RWPE2 (cell line): ENCODE data around the gene OR52E6.

Source experiments
- ATAC-seq: fragments of 200-7000 bp; cut with Tn5 transposase; 3 replicates; pipeline ENCODE4 v1.9.1; 2021; ENCODE audit warnings: low read depth
- DNase-seq: peaks from one replicate; pipeline ENCODE4 v3.0.0-alpha.2; 2020; ENCODE audit warnings: low spot score
- H3K27ac ChIP-seq: fragments of 450-650 bp; 2 replicates; pipeline ENCODE4 v1.5.1; 2017; ENCODE audit warnings: mild to moderate bottlenecking; ENCODE audit not compliant: poor library complexity, severe bottlenecking
- H3K27me3 ChIP-seq: fragments of 250-450 bp; sonication (Bioruptor Pico); 2 replicates; pipeline ENCODE4 v1.5.1; 2021; ENCODE audit warnings: mild to moderate bottlenecking, moderate library complexity; ENCODE audit not compliant: insufficient read depth, poor library complexity, severe bottlenecking
- H3K36me3 ChIP-seq: fragments of 250-450 bp; sonication (Bioruptor Pico); 2 replicates; pipeline ENCODE4 v1.5.1; 2020; ENCODE audit warnings: low read depth, mild to moderate bottlenecking, moderate library complexity
- H3K4me1 ChIP-seq: fragments of 250-450 bp; sonication (Bioruptor Pico); 2 replicates; pipeline ENCODE4 v1.5.1; 2021; ENCODE audit warnings: mild to moderate bottlenecking, moderate library complexity; ENCODE audit not compliant: insufficient read depth, poor library complexity, severe bottlenecking
- H3K4me3 ChIP-seq: fragments of 250-450 bp; sonication (Bioruptor Pico); 2 replicates; pipeline ENCODE4 v1.5.1; 2021; ENCODE audit warnings: mild to moderate bottlenecking, moderate library complexity; ENCODE audit not compliant: severe bottlenecking
- H3K9me3 ChIP-seq: fragments of 250-450 bp; sonication (Bioruptor Pico); 2 replicates; pipeline ENCODE4 v1.5.1; 2021; ENCODE audit warnings: mild to moderate bottlenecking, moderate library complexity; ENCODE audit not compliant: severe bottlenecking
- TF ChIP-seq, protein P1 (sequence below): fragments of 450-650 bp; IDR thresholded peaks from one replicate; pipeline ENCODE4 v1.5.1; 2017; ENCODE audit warnings: mild to moderate bottlenecking, moderate library complexity; ENCODE audit not compliant: poor library complexity, severe bottlenecking

The OR52E6 gene

GRCh38 chr11:5880329-5880728, 38.6 kb upstream of the OR52E6 start, which contains the start of gene OR52E4:
TSS of gene OR52E4 (plus strand) at chr11:5880629. CDS start at chr11:5884293, 3,664 bp downstream.
- Histone ChIP-seq H3K27me3 (peaks cover 3% of the 10 kb centered on the region), H3K36me3 (no peaks in the 10 kb centered on the region), H3K27ac (no peak within 1 kb of the TSS), H3K4me3 (no peak within 1 kb of the TSS), H3K4me1 (no peaks in the 10 kb centered on the region), H3K9me3 (no peaks in the 10 kb centered on the region)
- ATAC-seq = no peak
- no peak for DNase-seq
- TF ChIP-seq, protein P1, sequence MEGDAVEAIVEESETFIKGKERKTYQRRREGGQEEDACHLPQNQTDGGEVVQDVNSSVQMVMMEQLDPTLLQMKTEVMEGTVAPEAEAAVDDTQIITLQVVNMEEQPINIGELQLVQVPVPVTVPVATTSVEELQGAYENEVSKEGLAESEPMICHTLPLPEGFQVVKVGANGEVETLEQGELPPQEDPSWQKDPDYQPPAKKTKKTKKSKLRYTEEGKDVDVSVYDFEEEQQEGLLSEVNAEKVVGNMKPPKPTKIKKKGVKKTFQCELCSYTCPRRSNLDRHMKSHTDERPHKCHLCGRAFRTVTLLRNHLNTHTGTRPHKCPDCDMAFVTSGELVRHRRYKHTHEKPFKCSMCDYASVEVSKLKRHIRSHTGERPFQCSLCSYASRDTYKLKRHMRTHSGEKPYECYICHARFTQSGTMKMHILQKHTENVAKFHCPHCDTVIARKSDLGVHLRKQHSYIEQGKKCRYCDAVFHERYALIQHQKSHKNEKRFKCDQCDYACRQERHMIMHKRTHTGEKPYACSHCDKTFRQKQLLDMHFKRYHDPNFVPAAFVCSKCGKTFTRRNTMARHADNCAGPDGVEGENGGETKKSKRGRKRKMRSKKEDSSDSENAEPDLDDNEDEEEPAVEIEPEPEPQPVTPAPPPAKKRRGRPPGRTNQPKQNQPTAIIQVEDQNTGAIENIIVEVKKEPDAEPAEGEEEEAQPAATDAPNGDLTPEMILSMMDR = no peak

DNA sequence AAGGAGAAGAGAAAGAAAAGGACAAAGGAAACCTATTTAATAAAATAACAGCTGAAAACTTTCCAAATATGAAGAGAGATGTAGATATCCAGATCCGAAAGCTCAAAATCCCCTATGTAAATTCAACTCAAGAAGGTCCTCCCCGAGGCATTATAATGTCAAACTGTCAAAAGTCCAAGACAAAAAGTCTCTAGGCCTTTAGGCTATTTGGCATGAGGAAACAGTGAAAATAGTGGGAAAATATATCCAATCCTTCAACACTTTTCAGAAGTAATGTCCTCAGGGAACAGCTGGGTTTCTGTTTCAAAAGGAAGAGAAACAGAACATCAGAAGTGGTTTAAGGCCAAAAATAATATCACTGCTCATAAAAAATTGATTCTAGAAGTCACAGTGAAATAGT, 36.9 kb upstream of the OR52E6 start:
- no peaks in the 10 kb centered on the region for H3K36me3 ChIP-seq
- DNase-seq = no peak
- H3K27ac ChIP-seq = no peak overlapping the region
- no peak overlapping the region for H3K4me3 ChIP-seq
- H3K9me3 ChIP-seq = no peaks in the 10 kb centered on the region
- TF ChIP-seq, protein P1 = no peak
- no peak for ATAC-seq
- peaks cover 3% of the 10 kb centered on the region for H3K27me3 ChIP-seq
- no peaks in the 10 kb centered on the region for H3K4me1 ChIP-seq

DNA sequence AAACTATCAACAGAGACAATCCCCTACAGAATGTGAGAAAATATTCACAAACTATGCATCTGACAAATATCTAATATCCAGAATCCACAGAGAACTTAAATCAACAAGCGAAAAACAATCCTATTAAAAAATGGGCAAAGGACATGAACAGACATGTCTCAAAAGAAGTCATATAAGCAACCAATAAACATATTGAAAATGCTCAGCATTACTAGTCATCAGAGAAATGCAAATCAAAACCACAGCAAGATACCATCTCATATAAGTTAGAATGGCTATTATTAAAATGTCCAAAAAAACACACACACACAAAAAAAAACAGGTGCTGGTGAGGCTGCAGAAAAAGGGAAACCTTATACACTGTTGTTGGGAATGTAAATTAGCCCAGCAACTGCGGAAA, 24.1 kb upstream of the OR52E6 start:
- Histone ChIP-seq H3K4me1 (no peaks in the 10 kb centered on the region), H3K36me3 (no peaks in the 10 kb centered on the region), H3K9me3 (no peaks in the 10 kb centered on the region), H3K27me3 (no peaks in the 10 kb centered on the region), H3K4me3 (no peak overlapping the region), H3K27ac (no peak overlapping the region)
- TF ChIP-seq, protein P1 = no peak
- DNase-seq (no peak), ATAC-seq (no peak)

GRCh38 chr11:5857590-5857989, 15.9 kb upstream of the OR52E6 start, which contains the start of gene OR52E8:
TSS of gene OR52E8 (minus strand) at chr11:5857690. CDS start at chr11:5857690, 0 bp downstream.
- no peak within 1 kb of the TSS for H3K4me3 ChIP-seq
- H3K36me3 ChIP-seq = no peaks in the 10 kb centered on the region
- TF ChIP-seq, protein P1 = no peak
- no peak for ATAC-seq
- H3K9me3 ChIP-seq = no peaks in the 10 kb centered on the region
- H3K4me1 ChIP-seq = no peaks in the 10 kb centered on the region
- H3K27me3 ChIP-seq = no peaks in the 10 kb centered on the region
- no peak within 1 kb of the TSS for H3K27ac ChIP-seq
- no peak for DNase-seq

- H3K4me3 ChIP-seq = no peak overlapping the region
- no peaks in the 10 kb centered on the region for H3K36me3 ChIP-seq
- DNase-seq = no peak
- TF ChIP-seq, protein P1 = no peak
- H3K4me1 ChIP-seq = no peaks in the 10 kb centered on the region
- H3K27ac ChIP-seq = no peak overlapping the region
- no peaks in the 10 kb centered on the region for H3K27me3 ChIP-seq
- no peaks in the 10 kb centered on the region for H3K9me3 ChIP-seq
- no peak for ATAC-seq
Observed at GRCh38 chr11:5851002-5851401, 9.3 kb upstream of the OR52E6 start.
